22Rv1 (cell line): ENCODE results near the gene NPNT.

ENCODE experiments used
- ZFX ChIP-seq: fragments of 450-650 bp; IDR thresholded peaks from 2 replicates; pipeline ENCODE4 v1.6.1; 2017; ENCODE audit warnings: antibody characterized with exemption, borderline replicate concordance
- TF ChIP-seq, protein P1 (sequence below): fragments of 450-650 bp; IDR thresholded peaks from 2 replicates; pipeline ENCODE4 v1.5.1; 2017; ENCODE audit warnings: mild to moderate bottlenecking

DNA sequence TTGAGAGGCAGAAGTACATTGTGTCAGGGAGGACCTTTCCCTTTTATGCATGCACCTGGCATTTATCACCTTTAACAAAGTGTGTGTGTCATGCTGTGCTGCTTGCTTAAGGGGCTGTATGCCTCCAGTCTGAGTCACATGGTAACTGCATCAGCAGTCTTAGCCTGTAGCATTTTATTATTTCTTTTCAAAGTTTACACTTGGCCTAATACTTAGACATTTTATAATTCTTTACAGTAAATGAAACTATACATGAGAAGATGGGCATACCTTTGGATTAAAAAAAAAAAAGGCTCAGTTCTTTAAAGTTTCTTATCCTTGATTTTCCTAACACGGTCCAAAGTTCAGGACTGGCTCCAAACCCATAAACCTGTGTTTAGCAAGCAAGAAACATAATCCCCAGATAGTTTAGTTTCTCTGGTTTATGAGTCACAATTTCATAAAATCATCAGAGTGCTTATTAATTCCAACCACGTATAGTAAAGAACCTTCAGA lies 14.6 kb downstream of the NPNT start:
- TF ChIP-seq, protein P1, sequence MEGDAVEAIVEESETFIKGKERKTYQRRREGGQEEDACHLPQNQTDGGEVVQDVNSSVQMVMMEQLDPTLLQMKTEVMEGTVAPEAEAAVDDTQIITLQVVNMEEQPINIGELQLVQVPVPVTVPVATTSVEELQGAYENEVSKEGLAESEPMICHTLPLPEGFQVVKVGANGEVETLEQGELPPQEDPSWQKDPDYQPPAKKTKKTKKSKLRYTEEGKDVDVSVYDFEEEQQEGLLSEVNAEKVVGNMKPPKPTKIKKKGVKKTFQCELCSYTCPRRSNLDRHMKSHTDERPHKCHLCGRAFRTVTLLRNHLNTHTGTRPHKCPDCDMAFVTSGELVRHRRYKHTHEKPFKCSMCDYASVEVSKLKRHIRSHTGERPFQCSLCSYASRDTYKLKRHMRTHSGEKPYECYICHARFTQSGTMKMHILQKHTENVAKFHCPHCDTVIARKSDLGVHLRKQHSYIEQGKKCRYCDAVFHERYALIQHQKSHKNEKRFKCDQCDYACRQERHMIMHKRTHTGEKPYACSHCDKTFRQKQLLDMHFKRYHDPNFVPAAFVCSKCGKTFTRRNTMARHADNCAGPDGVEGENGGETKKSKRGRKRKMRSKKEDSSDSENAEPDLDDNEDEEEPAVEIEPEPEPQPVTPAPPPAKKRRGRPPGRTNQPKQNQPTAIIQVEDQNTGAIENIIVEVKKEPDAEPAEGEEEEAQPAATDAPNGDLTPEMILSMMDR: no peak
- no peak for TF ChIP-seq ZFX
